Tibial nerve (tissue), 4 donors: Measurements from ENCODE around the gene SLU7. TPM values are rescaled to one million over a fixed set of nuclear protein-coding genes. Genes with fewer than 3 reads are reported as not detected.

ENCODE experiments used
- DNase-seq, 2 donors: peaks; one replicate each; pipeline ENCODE4 v3.0.0-alpha.2; 2019; ENCODE audit warnings: low spot score in 2 of 2
- H3K27ac ChIP-seq, 4 donors: fragments of 200-600 bp; sonication (generic) in 3 of 4; one replicate each; pipeline ENCODE4 v1.5.1; 2017 to 2019; ENCODE audit warnings: mild to moderate bottlenecking in 1 of 4
- H3K27me3 ChIP-seq, 2 donors: fragments of 200-600 bp; sonication (generic) in 1 of 2; one replicate each; pipeline versions ENCODE4 v1.5.1 to v1.6.0; 2017 to 2019
- H3K36me3 ChIP-seq, 3 donors: fragments of 200-600 bp; sonication (generic); one replicate each; pipeline ENCODE4 v1.5.1; 2018 to 2019
- H3K4me1 ChIP-seq, 4 donors: fragments of 200-600 bp; sonication (generic) in 3 of 4; one replicate each; pipeline ENCODE4 v1.5.1; 2017 to 2019
- H3K4me3 ChIP-seq, 4 donors: fragments of 200-600 bp; sonication (generic) in 3 of 4; one replicate each; pipeline ENCODE4 v1.5.1; 2017 to 2019; ENCODE audit warnings: mild to moderate bottlenecking in 1 of 4, moderate library complexity in 1 of 4
- H3K9me3 ChIP-seq, 4 donors: fragments of 200-600 bp; sonication (generic) in 3 of 4; one replicate each; pipeline ENCODE4 v1.5.1; 2017 to 2019
- EP300 ChIP-seq, 2 donors: sonication (generic); formaldehyde crosslinking; IDR thresholded peaks; one replicate each; pipeline ENCODE4 v1.6.1; 2017; ENCODE audit warnings: antibody characterized with exemption in 2 of 2, mild to moderate bottlenecking in 1 of 2
- POLR2A ChIP-seq, 2 donors: fragments of 450-650 bp; IDR thresholded peaks; one replicate each; pipeline ENCODE4 v1.6.1; 2017; ENCODE audit warnings: antibody characterized with exemption in 2 of 2, mild to moderate bottlenecking in 2 of 2, moderate library complexity in 2 of 2
- WGBS, 2 donors: methylation state at CpG; one replicate each; pipeline ENCODE4 v1.1.5; 2018; 5-methylcytosine and 5-hydroxymethylcytosine counted together
- total RNA-seq, 4 donors: library from RNA; depleted of rRNA; stranded (reverse); fragments of >200 nt; gene quantifications; one replicate each; pipeline ENCODE4 v1.1.0, GENCODE V29; 2016
- TF ChIP-seq, protein P1 (sequence below), 5 experiments: fragments of 200-600 bp in 3 of 5; fragments of 450-650 bp in 2 of 5; sonication (generic) in 3 of 5; IDR thresholded peaks; one replicate each; pipeline ENCODE4 v1.5.1; 2016 to 2019; ENCODE audit warnings: antibody characterized with exemption in 5 of 5, mild to moderate bottlenecking in 3 of 5, moderate library complexity in 2 of 5

SLU7 gene
- total RNA-seq: 10 to 100 TPM; 68.2 to 76.8 (median 71.1) TPM

DNA sequence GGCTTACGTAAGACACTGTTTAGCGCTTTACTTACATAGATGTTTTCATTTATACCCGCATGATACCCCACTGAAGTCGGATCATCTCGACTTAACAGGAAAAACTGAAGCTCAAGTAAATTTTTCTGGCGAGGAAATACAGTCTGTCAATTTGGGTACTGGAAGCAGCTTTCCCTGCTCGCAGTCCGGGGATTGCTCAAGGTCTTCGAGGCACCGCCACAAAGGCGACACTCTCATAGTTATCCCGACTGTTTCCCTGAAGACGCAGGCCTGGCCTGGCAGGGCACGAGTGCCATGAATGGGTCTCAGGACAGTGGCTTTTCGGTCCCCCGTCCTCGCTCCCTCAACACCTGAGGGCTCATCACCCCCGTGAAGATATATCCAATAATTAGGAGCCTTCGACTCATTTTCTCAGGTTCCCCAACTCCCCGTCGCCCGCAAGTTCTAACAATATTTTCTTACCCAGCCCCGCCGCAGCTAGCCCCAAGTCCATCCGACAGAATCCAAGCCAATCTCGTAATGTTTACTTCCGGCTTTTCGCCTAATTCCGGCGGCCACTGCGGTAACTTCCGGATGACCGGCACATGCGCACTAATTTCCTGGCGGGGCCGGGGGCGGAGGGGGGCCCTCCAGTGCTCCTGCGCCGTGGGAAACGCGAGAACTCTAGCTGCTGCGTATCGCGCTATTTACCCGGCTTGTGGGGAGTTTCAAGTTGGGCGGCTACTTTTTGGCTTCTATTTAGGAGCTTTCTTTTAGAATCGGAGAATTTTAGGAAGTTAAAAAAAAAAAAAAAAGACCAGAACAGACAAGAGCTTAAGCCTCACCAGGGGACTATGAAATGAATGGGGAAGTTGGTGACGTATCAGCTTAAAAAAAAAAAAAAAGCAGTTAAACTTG lies at the start of gene SLU7:
TSS of gene SLU7 (minus strand) at position 521 of the 897 bp plus-strand sequence. CDS start 3,787 bp downstream, outside the sequence.
- Histone ChIP-seq H3K9me3 (no peaks in the 10 kb centered on the region), H3K4me3 (peak within 1 kb of the TSS; percentile 51 to 90 (median 82)), H3K4me1 (peaks cover 0 to 54% (median 23%) of the 10 kb centered on the region in 4 donors), H3K27ac (peak within 1 kb of the TSS; percentile 87 to 95 (median 92)), H3K36me3 (peaks cover 0 to 17% (median 0%) of the 10 kb centered on the region in 3 donors), H3K27me3 (no peaks in the 10 kb centered on the region)
- 0 to 1% methylated on average over 48 of the region's 48 CpGs for WGBS, 2 donors
- peak; percentile 86 to 88 for DNase-seq
- TF ChIP-seq, protein P1, sequence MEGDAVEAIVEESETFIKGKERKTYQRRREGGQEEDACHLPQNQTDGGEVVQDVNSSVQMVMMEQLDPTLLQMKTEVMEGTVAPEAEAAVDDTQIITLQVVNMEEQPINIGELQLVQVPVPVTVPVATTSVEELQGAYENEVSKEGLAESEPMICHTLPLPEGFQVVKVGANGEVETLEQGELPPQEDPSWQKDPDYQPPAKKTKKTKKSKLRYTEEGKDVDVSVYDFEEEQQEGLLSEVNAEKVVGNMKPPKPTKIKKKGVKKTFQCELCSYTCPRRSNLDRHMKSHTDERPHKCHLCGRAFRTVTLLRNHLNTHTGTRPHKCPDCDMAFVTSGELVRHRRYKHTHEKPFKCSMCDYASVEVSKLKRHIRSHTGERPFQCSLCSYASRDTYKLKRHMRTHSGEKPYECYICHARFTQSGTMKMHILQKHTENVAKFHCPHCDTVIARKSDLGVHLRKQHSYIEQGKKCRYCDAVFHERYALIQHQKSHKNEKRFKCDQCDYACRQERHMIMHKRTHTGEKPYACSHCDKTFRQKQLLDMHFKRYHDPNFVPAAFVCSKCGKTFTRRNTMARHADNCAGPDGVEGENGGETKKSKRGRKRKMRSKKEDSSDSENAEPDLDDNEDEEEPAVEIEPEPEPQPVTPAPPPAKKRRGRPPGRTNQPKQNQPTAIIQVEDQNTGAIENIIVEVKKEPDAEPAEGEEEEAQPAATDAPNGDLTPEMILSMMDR (IDR thresholded peaks at IDR 0.05): peak in 1 of 5 experiments; percentile 18
- peak; percentile 94 to 95 for TF ChIP-seq EP300 (IDR thresholded peaks at IDR 0.05)
- peak; percentile 71 to 80 for TF ChIP-seq POLR2A (IDR thresholded peaks at IDR 0.05)

DNA sequence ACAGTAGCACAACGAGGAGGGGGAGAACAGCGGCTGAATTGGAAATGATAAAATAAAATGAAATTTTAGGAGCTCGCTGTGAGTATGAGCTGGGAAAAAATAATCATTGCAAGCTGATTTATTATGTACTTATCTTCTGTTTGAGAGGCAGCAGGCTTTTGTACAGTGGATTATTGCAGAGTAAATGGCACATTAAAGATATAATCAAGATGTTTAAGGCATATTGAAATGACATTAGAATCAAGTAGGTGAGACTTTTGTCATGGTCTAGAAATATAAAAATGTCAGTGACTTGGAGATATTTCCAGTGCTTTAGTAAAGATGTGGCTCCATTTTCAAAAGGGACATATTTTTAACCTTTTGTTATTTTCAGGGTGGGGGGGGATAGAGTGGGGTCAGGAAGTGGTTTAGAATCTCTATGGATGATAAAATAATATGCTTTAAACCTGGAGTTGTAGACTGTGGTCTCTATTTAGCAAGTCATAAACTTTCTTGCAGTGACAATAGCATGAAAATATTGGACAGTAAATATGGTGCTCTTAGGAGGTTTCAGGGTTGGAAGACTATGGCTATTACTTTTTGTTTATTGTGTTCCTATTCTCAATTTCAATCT lies 49.6 kb upstream of the SLU7 start:
- H3K4me3 ChIP-seq: peak overlapping the region in 2 of 4 donors; percentile 40 to 45
- no peaks in the 10 kb centered on the region for H3K36me3 ChIP-seq
- TF ChIP-seq POLR2A (IDR thresholded peaks at IDR 0.05) (no peak), EP300 (IDR thresholded peaks at IDR 0.05) (no peak)
- TF ChIP-seq, protein P1 (IDR thresholded peaks at IDR 0.05): no peak
- peaks cover 0 to 44% (median 23%) of the 10 kb centered on the region in 4 donors for H3K4me1 ChIP-seq
- no peaks in the 10 kb centered on the region for H3K9me3 ChIP-seq
- 66 to 73% methylated on average over 3 of the region's 3 CpGs for WGBS, 2 donors
- H3K27ac ChIP-seq: peak overlapping the region in 2 of 4 donors; percentile 60 to 74
- no peaks in the 10 kb centered on the region for H3K27me3 ChIP-seq
- no peak for DNase-seq

DNA sequence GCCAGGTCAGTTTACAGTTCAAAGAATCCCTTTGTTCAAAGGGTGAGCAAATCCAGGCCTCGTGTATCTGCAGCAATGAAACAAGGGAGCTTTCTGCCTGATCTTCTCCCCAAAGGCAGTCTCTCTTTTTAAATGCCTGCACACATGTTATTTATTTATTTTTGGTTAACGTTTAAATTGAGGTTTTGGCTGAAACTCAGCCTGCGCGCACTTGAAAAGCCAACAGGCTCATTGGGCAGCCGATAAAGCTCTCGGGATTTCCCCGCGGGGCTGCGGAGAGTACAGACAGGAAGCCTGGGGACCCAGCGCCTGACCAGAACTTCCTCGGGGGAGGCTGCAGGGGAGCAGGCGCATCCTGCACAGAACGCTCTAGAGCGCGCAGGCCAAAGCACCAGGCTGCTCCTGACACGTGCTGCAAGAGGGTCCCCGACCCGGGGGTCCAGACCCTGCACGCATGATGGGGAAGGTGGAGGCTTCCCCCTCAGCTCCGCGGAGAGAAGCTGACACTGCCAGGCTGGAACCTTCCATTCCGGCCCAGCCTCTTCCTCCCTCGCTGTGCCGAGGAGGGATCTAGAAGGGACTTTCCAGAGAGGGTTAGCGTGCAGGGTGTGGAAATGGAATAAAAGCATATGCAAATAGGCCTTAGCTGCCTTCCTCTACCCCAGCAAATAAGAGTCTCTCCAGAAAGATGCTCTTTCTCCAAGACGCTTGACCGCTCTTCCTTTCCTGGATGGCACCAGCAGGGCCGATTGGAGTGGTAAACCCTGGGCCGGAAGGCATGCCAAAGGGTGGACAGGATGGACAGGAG lies 48.9 kb upstream of the SLU7 start:
- peak; percentile 32 to 44 for DNase-seq
- peak overlapping the region in 3 of 4 donors; percentile 60 to 74 (median 63) for H3K27ac ChIP-seq

DNA sequence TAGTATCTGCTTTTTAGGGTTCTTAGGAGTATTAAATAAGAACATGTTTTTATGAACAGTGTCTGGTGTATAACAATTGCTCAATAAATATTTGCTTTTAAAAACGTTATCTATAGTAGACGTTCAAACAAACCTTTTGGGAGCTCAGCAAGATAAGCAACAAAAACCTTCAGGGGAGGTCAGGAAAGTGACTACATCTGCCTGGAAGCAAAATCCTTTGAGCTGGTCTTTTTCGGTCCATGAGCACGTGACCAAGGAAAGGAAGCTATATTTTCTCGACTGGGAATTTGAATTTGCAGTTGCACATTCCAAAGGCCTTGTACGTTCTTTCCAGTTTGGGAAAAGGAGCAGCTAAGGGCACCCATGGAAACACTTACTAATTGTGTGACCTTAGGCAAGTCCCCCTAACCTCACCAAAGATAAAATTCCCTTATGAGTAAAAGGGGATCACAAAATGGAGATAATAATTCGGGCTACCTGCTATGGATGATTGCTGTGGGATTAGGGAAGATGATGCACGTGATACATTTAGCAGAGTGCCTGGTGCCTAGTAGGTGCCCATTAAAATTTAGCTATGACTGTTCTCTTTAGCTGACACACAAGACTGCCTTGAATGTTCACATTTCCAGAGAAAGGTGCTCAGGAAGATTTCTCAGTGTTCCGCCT lies 48.1 kb upstream of the SLU7 start:
- Histone ChIP-seq H3K9me3 (no peaks in the 10 kb centered on the region), H3K4me1 (peaks cover 0 to 45% (median 20%) of the 10 kb centered on the region in 4 donors), H3K27me3 (no peaks in the 10 kb centered on the region), H3K4me3 (peak overlapping the region in 2 of 4 donors; percentile 40 to 45), H3K36me3 (no peaks in the 10 kb centered on the region), H3K27ac (peak overlapping the region in 2 of 4 donors; percentile 60 to 74)
- TF ChIP-seq POLR2A (IDR thresholded peaks at IDR 0.05) (no peak), EP300 (IDR thresholded peaks at IDR 0.05) (no peak)
- TF ChIP-seq, protein P1 (IDR thresholded peaks at IDR 0.05): no peak
- no peak for DNase-seq
- 46 to 50% methylated on average over 9 of the region's 9 CpGs for WGBS, 2 donors

More for the DNA sequence above, 48.9 kb upstream of the SLU7 start:
- no peaks in the 10 kb centered on the region for H3K36me3 ChIP-seq
- 35 to 36% methylated on average over 27 to 29 of the region's 29 CpGs for WGBS, 2 donors
- H3K4me3 ChIP-seq: peak overlapping the region in 2 of 4 donors; percentile 40 to 45
- no peaks in the 10 kb centered on the region for H3K27me3 ChIP-seq
- TF ChIP-seq EP300 (IDR thresholded peaks at IDR 0.05) (peak in 1 of 2 donors; percentile 16), POLR2A (IDR thresholded peaks at IDR 0.05) (no peak)
- TF ChIP-seq, protein P1 (IDR thresholded peaks at IDR 0.05): no peak
- H3K4me1 ChIP-seq: peaks cover 0 to 44% (median 23%) of the 10 kb centered on the region in 4 donors
- H3K9me3 ChIP-seq: no peaks in the 10 kb centered on the region
